Measurements from ENCODE around the gene MPHOSPH9.
"Not testable (repeated sequence)": the region's sequence is repeated elsewhere in the genome, so short reads cannot be mapped to it uniquely, and the experiment has no call there.

Gene MPHOSPH9

DNA sequence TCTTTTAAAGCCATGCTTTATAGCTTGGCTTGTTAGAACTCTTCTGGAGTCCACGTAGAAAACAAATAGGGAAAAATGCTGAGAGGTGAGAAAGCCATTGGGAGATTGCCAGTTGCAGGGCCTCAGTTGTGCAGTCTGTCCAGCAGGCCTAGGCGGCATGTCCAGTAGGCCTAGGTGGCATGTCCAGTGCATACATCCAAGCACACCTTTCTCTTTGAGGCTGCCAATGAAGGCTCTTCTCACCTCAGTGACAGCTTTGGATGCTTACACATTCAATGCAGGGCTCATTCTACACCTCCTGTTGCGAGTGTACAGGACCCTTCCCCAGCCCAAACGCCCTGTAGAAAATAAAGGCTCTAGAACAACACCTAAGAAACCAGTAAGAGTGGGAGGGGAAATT, 25.7 kb upstream of the MPHOSPH9 start:
- no peak for DNase-seq

DNA sequence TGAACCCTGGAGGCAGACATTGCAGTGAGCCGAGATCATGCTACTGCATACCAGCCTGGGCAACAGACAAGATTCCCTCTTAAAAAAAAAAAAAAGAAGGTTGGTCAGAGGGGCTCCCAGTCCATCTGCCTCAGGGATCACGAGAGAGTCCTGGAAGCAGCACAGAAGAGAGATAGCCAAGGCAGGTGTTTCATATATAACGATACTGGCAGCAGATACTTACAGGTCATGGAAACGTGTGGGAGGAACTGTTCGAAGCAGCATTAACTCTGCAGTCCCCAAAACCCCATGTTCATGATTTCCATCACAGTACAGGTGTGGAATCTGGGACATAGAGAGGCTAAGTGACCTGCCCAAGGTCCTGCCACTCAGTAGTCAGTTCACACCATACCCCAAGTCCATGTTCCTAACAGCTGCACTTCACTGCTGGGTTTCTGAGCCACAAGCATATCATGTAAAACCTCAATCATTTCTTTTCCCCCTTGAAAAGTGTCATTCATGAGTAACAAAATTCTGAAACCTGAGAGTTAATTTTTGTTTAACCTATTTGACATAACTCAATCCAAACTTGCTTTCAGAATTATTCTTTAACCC, 22.0 kb upstream of the MPHOSPH9 start:
- DNase-seq: no peak

DNA sequence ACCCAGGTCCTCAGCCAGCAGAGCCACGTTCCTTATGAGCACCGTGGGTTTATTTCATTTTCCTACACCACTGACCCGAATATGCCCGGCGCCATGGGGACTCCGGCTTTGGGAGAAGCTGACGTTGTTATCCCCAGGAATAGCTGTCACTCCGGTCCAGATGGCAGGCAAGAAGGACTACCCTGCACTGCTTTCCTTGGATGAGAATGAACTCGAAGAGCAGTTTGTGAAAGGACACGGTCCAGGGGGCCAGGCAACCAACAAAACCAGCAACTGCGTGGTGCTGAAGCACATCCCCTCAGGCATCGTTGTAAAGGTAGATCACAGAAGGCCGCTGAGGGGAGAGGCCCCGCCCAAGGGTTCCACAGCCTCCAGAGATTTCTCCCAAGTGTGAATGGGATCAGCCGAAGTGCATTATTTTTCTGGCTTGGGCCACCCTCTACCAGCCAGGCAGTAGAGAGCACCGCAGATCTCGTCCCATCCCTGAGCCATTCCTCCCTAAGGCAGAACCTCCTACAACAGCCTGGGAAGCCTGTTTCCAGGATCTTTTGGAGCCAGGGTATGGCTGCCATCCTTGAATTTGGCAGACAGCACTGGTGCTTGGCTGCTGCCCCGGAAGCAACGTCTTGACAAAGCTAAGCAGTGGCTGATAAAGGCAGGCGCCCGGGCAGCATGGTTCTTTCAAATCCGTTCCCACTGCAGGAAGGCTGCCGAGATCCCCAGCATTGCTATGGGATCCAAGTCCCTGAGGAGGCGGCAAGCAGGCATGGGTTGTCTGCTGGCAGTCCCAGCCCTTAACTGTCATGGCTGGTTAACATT, 20.9 kb upstream of the MPHOSPH9 start:
- no peak for DNase-seq

DNA sequence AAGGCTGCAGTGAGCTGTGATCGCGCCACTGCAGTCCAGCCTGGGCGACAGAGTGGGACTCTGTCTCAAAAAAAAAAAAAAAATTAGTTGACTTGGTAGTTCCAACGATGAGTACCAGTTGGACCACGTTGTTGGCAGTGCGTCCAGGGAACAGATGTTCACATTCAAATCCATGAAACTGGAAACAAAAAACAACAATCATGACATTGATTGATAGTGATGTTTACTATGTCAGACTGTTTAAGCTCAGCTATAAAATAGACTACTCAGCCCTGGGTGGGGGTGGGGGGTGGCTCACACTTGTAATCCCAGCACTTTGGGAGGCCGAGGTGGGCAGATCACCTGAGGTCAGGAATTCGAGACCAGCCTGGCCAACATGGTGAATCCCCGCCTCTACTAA, 19.4 kb upstream of the MPHOSPH9 start:
- not testable (repeated sequence) for DNase-seq

DNA sequence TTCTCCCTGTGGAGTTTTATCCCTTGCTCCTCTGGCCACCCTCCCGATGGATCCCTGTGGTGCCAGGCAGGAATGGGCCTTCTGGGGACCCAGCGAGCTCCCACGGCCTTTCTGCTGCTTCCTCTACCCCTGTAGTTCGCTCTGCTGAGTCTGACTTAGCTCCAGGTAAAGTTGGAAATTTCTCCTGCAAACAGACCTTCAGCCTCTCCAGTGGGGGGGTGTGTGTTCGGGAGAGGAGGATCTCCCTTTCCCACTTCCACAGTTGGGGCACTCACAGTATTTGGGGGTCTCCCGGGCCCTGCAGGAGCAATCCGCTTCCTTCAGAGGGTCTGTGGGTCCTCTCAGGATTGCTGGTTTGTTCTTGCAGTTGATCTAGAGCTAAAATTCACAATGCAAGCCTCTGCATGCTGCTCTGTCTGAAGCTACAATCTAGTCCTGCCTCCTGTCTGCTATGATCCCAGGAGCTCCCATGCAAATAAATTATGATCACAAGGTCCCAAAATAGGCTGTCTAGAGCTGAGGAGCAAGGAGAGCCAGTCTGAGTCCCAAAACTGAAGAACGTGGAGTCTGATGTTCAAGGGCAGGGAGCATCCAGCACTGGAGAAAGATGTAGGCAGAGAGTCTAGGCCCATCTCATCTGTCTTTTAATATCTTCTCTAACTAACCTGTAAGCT, 18.6 kb upstream of the MPHOSPH9 start:
- DNase-seq: no peak

DNA sequence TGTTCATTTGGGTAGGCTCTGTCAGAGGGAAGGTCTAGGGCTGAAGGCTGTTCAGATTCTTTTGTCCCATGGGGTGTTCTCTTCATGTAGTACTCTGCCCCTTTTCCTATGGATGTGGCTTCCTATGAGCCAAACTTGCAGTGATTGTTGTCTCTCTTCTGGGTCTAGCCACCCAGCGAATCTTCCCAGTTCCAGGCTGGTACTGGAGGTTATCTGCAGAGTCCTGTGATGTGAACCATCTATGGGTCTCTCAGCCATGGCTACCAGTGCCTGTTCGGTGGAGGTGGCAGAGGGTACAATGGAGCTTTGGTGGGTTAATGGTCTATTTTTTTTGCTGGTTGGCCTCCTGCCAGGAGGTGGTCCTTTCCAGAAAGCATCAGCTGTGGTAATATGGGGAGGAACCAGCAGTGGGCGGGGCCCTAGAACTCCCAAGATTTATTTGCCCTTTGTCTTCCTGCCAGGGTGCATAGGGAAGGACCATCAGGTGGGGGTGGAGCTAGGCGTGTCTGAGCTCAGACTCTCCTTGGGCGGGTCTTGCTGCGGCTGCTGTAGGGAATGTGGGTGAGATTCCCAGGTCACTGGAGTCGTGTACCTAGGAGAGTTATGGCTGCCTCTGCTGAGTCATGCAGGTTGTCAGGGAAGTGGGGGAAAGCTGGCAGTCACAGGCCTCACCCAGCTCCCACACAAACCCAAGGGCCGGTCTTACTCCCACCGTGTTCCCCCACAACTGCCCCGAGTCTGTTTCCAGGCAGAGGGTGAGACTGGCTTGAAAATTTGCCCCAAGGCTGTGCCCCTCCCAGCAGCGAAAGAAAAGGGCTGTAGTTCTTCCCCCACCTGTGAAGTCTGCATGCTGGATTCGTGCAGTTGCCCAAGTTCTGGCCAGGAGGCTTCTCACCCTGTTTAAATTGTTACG, 17.8 kb upstream of the MPHOSPH9 start:
- no peak for DNase-seq

DNA sequence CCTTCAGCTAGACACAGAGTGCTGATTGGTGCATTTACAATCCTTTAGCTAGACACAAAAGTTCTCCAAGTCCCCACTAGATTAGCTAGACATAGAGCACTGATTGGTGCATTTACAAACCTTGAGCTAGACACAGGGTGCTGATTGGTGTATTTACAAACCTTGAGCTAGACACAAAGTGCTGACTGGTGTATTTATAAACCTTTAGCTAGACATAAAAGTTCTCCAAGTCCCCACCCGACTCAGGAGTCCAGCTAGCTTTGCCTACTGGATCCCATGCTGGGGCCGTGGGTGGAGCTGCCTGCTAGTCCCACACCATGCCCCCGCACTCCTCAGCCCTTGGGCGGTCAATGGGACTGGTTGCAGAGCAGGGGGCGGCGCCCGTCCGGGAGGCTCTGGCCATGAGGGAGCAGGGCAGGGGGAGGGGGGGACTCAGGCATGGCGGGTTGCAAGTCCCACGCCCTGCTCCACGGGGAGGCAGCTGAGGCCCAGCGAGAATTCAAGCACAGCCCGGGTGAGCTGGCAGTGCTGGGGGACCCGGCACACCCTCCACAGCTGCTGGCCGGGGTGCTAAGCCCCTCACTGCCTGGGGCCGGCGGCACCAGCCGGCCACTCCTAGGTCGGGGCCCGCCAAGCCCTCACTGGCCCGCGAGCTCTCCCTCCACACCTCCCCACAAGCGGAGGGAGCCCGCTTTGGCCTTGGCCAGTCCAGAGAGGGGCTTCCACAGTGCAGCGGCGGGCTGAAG, 16.2 kb upstream of the MPHOSPH9 start:
- DNase-seq: not testable (repeated sequence)

DNA sequence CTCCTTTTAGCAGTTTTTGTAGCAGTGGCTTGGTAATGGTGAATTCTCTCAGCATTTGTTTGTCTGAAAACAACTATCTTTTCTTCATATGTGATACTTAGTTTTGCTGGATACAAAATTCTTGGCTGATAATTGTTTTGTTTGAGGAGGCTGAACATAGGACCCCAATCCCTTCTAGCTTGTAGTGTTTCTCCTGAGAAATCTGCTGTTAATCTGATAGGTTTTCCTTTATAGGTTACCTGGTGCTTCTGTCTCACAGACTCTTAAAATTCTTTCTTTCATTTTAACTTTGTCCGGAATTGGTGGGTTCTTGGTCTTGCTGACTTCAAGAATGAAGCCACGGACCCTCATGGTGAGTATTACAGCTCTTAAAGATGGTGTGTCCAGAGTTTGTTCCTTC, 15.2 kb upstream of the MPHOSPH9 start:
- DNase-seq: not testable (repeated sequence)

DNA sequence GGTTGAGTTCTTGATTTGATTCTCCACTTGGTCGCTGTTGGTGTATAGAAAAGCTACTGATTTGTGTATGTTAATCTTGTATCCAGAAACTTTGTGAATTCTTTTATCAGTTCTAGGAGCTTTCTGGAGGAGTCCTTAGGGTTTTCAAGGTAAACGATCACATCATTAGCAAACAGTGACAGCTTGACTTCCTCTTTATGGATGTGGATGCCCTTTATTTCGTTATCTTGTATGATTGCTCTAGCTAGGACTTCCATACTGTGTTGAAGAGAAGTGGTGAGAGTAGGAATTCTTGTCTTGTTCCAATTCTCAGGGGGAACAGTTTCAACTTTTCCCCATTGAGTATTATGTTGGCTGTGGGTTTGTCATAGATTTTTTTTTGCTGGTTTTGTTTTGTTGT, 12.7 kb upstream of the MPHOSPH9 start:
- no peak for DNase-seq

DNA sequence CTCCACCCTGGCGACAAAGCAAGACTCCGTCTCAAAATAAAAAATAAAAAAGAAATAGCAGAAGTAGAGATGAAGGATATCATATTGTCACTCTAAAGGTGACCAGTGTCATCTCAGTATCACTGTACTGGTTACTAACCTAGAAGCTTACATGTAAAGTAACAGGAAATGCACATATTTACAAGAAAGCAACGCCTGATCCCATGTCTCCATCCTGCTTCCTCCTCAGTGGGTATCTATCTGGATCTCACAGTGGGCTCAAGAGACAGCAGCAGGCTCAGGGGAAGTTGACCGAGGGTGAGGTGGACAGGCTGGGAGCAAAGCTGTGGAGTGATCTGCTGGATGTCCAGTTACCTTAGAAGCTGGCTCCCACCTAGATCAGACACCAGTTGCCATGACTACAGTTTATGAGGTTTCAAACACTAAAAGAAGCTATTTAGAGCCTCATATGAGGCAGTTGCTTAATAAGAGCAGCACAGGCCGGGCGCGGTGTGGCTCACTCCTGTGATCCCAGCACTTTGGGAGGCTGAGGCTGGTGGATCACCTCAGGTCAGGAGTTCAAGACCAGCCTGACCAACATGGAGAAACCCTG, 10.8 kb upstream of the MPHOSPH9 start:
- no peak for DNase-seq

DNA sequence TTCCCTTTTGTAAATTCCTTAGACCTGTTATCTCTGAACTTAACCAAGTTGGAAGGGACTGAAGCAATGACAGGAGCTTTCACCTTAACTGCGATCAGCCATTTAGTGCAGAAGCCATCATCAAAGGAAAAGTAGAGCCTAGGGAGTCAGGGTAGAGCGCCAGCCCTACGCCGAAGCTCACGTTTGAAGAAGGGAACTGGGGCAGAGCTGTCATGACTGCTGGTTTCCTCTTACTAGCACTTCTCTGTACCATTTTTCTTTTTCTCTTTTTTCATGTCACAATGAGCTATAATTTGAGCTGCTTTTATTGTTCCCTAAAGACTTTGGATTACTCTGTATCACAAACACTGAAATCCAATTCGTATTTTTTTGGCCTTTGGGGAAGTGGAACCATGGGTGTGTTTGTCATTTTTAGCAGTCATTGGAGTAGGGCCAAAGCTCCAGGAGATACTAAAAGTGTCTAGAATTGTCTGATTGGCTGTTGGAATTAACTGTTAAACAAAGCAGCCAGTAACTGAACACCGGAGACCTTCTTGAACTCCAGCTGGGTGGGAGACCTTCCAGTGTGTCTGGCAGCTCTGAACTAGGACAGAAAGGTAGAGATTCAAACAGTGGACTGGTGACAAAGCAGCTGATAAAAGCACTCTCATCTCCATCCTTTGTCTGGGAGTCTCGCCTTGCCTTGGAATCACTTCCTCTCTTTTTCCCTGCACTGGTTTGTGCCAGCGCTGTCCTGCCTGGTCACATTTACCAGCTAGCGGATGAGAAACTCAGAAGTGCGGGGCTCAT, 9.4 kb upstream of the MPHOSPH9 start:
- DNase-seq: peak; percentile 59

DNA sequence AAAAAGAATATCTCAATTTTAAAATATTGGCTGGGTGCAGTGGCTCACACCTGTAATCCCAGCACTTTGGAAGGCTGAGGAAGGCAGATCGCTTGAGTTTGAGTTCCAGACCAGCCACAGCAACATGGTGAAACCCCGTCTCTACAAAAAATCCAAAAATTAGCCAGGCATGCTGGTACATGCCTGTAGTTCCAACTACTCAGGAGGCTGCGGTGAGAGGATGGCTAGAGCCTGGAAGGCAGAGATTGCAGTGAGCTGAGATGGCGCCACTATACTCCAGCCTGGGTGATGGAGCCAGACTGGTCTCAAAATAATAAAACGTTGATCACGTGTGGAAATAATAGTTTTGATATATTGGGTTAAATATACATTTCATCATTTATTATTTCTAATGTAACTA, 6.0 kb upstream of the MPHOSPH9 start:
- DNase-seq: no peak

DNA sequence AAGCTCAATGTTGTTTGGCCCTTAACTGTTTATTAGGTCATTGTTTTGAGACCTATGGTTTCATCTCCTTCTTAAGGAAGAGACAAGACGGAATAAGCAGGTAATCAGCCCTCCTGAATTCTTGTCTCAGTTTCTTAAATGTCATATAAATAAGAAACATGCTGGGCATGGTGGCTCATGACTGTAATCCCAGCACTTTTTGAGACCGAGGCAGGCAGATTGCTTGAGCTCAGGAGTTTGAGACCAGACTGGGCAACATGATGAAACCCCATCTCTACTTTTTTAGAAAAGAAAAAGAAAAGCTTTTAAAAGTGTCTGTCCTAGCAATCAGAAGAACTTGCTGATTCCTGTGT, 5.4 kb upstream of the MPHOSPH9 start:
- DNase-seq: no peak

DNA sequence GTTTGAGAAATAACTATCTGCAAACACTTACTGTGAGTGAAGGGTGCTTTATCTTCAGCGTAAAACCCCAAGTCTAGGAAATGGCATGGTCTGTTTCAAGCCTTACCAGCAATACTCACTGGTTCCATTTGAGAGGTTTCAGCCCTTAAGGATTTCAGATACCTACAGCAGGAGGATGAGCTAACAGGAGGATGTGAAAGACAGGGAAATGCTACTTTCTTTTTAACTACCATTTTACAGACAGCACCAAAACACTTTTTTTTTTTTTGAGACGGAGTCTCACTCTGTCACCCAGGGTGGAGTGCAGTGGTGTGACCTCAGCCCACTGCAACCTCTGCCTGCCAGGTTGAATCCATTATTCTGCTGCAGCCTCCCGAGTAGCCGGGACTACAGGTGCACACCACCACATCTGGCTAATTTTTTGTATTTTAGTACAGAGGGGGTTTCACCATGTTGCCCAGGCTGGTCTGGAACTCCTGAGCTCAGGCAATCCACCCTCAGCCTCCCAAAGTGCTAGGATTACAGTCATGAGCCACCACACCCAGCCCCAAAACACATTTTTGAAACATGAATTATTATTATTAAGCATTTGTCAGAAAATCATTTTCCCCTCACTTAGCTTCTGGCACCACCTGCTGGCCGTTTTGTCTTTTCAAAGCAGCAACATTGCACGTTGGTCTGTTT, 4.8 kb upstream of the MPHOSPH9 start:
- peak; percentile 80 for DNase-seq

DNA sequence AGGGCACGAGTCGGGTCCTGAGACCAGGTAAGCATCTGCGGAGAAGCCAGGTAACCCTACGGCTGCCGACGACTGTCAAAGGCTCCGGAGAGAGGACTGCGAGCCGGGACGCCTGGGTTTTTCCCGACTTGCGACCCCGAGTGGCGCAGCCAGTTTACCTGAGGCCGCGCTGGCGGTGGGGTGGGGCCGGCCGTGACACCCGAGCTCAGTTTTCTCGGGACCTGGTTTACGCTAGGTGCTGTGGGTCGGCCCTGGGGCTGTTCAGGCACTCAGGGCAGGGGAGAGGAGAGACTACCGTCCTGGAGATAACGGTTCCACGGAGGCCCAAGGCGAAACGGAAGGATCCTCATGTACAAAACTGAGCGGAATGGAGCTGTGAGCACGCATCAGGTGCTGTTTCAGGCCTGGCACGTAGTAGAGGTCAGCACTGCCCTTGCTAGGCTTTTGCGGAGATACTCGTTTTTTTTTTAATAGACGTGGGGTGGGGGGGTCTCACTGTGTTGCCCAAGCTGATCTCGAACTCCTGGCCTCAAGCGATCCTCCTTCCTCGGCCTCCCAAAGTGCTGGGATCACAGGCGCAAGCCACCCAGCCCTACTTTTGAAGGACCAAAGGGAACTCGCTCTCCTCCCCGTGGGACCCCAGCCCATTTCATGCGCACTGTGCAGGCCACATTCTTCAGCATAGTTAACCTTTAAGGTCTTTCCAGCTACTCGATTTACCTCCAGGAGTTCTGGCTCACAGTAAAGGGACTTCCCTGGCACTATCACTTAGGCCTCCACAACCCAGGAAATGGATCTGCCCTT, 766 bp upstream of the MPHOSPH9 start:
- peak; percentile 42 for DNase-seq

DNA sequence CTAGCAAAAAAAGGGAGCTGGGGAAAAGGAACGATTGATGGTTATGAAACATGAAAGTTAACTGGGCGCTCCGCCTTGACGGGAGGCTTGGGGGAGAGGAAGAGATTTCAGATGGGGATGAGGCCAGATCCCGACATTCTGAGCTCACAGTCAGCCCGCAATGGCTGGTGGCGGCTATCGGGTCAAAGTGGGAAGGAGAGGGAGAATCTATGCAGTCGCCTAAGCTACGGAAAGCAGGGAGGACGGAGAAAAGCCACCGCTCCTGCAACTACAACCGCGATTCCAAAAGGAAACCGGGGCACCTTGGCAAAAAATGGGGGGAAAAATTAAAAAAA, 502 bp downstream of the MPHOSPH9 start:
- DNase-seq: no peak

DNA sequence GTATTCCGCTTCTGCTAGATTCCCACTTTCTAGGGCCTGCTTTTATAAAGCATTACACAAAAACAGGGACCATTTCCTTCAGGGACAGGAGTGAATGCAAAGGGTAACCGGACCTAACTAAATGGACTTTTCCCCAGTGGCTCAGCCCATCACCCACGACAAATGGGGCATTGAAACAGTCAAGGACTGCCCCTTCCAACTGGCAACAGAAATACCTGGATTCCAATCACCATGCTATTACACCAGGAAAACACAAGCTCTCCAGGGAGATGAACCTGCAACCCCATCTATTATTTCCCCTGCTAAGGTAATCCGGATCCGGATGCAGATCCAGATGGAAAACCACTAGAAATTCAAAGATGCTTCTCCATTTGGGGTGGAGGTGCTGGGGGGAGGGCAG, 1.0 kb downstream of the MPHOSPH9 start:
- DNase-seq: no peak

DNA sequence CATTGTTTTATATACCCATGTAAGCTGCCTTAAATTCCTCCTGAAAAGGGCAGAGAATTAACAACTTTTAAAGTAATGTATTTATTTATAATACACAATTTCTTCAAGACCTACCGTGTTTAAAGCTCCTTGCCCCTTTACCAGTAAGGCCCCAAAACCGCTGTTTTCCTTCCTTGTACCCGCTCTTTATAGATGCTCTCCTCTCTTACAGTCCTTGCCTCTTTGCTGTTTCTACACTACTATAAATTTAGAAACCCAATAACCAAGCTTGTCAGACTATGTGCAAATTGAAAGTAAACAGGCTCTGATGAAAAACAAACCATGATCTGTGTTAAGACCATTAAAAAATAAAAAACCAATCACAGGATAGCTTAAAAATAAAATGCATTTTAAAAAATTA, 3.9 kb downstream of the MPHOSPH9 start:
- no peak for DNase-seq

DNA sequence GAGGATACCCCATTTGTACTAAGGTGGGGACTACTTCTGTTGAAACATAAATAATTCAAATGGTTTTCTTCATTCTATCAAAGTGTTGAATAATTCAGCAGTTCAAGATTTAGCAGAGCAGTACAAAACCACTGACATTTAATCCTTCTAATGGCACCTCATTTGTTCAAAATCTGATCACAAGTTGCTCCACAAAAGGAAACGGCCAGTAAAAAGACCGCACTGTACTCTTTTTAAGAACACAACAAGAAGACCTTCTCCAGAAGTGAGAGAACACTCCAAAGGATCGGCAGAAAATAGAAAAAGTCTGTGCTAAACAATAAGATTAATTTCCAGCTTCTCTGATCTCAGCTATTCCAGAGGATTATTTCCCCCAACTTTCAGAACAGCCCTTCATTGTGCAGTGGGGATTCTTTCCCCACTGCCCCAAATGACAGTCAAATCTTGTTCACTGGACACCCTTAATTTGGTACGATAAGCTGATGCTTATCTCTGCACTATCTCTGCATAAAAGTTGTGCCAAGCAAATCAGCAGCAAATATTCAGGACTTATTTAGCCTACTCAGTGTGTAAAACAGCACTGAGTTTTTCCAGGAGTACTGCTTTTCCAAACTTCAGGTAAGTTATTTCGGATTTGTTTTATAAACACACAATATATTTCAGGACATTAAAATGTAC, 5.2 kb downstream of the MPHOSPH9 start:
- no peak for DNase-seq

Data from hematopoietic multipotent progenitor cell treated with erythropoietin and hydrocortisone succinate and interleukin-3 and kit ligand, for 8 days (in vitro differentiated cells).